Central memory CD8-positive, alpha-beta T cell (primary cell): ENCODE results near the gene KCNMA1.

Source experiments
- ATAC-seq: fragments of 150-1000 bp; cut with Tn5 transposase; replicated peaks from 2 replicates; pipeline ENCODE4 v1.10.0; 2022; ENCODE audit warnings: mild to moderate bottlenecking, moderate FRiP score, moderate number of reproducible peaks; ENCODE audit not compliant: poor library complexity, severe bottlenecking; ENCODE audit errors: extremely low read depth
- DNase-seq, 2 donors: peaks; one replicate each; pipeline ENCODE4 v3.0.0; 2021; ENCODE audit warnings: low spot score in 2 of 2
- H3K27ac Mint-ChIP-seq: one replicate; pipeline ENCODE4 v1.8.0; 2022; ENCODE audit warnings: low read depth, mild to moderate bottlenecking, moderate library complexity, mixed read lengths
- H3K27me3 Mint-ChIP-seq: one replicate; pipeline ENCODE4 v1.8.0; 2022; ENCODE audit warnings: mixed read lengths
- H3K36me3 Mint-ChIP-seq: one replicate; pipeline ENCODE4 v1.8.0; 2022; ENCODE audit warnings: mild to moderate bottlenecking, moderate library complexity, mixed read lengths; ENCODE audit not compliant: insufficient read depth
- H3K4me1 Mint-ChIP-seq: one replicate; pipeline ENCODE4 v1.8.0; 2022; ENCODE audit warnings: mixed read lengths
- H3K4me3 Mint-ChIP-seq: one replicate; pipeline ENCODE4 v1.8.0; 2022; ENCODE audit warnings: mild to moderate bottlenecking, moderate library complexity, mixed read lengths
- H3K9me3 Mint-ChIP-seq: one replicate; pipeline ENCODE4 v1.8.0; 2022; ENCODE audit warnings: mixed read lengths

KCNMA1 gene

GRCh38 chr10:77244746-77245145, 392.9 kb downstream of the KCNMA1 start:
- no peaks in the 10 kb centered on the region for H3K9me3 Mint-ChIP-seq
- H3K27ac Mint-ChIP-seq = no peak overlapping the region
- peaks cover 7% of the 10 kb centered on the region for H3K27me3 Mint-ChIP-seq
- H3K4me3 Mint-ChIP-seq = no peak overlapping the region
- no peaks in the 10 kb centered on the region for H3K4me1 Mint-ChIP-seq
- H3K36me3 Mint-ChIP-seq = no peaks in the 10 kb centered on the region
- DNase-seq (no peak), ATAC-seq (no peak)

- DNase-seq (no peak), ATAC-seq (no peak)
- Mint-ChIP-seq H3K4me3 (no peak overlapping the region), H3K9me3 (no peaks in the 10 kb centered on the region), H3K4me1 (no peaks in the 10 kb centered on the region), H3K27me3 (peaks cover 7% of the 10 kb centered on the region), H3K27ac (no peak overlapping the region), H3K36me3 (no peaks in the 10 kb centered on the region)
These were observed 393.3 kb downstream of the KCNMA1 start for GRCh38 chr10:77244286-77244685.

- H3K4me1 Mint-ChIP-seq = no peaks in the 10 kb centered on the region
- H3K36me3 Mint-ChIP-seq = no peaks in the 10 kb centered on the region
- no peaks in the 10 kb centered on the region for H3K9me3 Mint-ChIP-seq
- DNase-seq = no peak
- no peak for ATAC-seq
- no peak overlapping the region for H3K4me3 Mint-ChIP-seq
- H3K27ac Mint-ChIP-seq = no peak overlapping the region
- H3K27me3 Mint-ChIP-seq = peaks cover 7% of the 10 kb centered on the region
These were observed 396.3 kb downstream of the KCNMA1 start for GRCh38 chr10:77241350-77241725.

- H3K4me1 Mint-ChIP-seq = no peaks in the 10 kb centered on the region
- H3K4me3 Mint-ChIP-seq = no peak overlapping the region
- no peak for ATAC-seq
- no peaks in the 10 kb centered on the region for H3K36me3 Mint-ChIP-seq
- H3K9me3 Mint-ChIP-seq = no peaks in the 10 kb centered on the region
- H3K27ac Mint-ChIP-seq = no peak overlapping the region
- DNase-seq = no peak
- peaks cover 7% of the 10 kb centered on the region for H3K27me3 Mint-ChIP-seq
These were observed 396.8 kb downstream of the KCNMA1 start for GRCh38 chr10:77240706-77241349.

- H3K36me3 Mint-ChIP-seq = no peaks in the 10 kb centered on the region
- no peak for DNase-seq
- no peak overlapping the region for H3K4me3 Mint-ChIP-seq
- H3K27me3 Mint-ChIP-seq = peaks cover 7% of the 10 kb centered on the region
- H3K4me1 Mint-ChIP-seq = no peaks in the 10 kb centered on the region
- H3K9me3 Mint-ChIP-seq = no peaks in the 10 kb centered on the region
- no peak for ATAC-seq
- no peak overlapping the region for H3K27ac Mint-ChIP-seq
These were observed 397.5 kb downstream of the KCNMA1 start for GRCh38 chr10:77240041-77240652.

- no peaks in the 10 kb centered on the region for H3K9me3 Mint-ChIP-seq
These were observed 400.5 kb downstream of the KCNMA1 start for GRCh38 chr10:77237120-77237519.

GRCh38 chr10:77236700-77237099, 400.9 kb downstream of the KCNMA1 start:
- H3K9me3 Mint-ChIP-seq = no peaks in the 10 kb centered on the region
- no peaks in the 10 kb centered on the region for H3K4me1 Mint-ChIP-seq
- no peak for DNase-seq
- no peak overlapping the region for H3K4me3 Mint-ChIP-seq
- peaks cover 7% of the 10 kb centered on the region for H3K27me3 Mint-ChIP-seq
- no peak for ATAC-seq
- no peak overlapping the region for H3K27ac Mint-ChIP-seq
- H3K36me3 Mint-ChIP-seq = no peaks in the 10 kb centered on the region

More at GRCh38 chr10:77237120-77237519, 400.5 kb downstream of the KCNMA1 start:
- Mint-ChIP-seq H3K27ac (no peak overlapping the region), H3K4me3 (no peak overlapping the region), H3K36me3 (no peaks in the 10 kb centered on the region), H3K4me1 (no peaks in the 10 kb centered on the region), H3K27me3 (peaks cover 7% of the 10 kb centered on the region)
- ATAC-seq (no peak), DNase-seq (no peak)

GRCh38 chr10:77236029-77236428, 401.6 kb downstream of the KCNMA1 start:
- no peaks in the 10 kb centered on the region for H3K36me3 Mint-ChIP-seq
- ATAC-seq (no peak), DNase-seq (no peak)
- H3K27ac Mint-ChIP-seq = no peak overlapping the region
- no peaks in the 10 kb centered on the region for H3K4me1 Mint-ChIP-seq
- H3K9me3 Mint-ChIP-seq = no peaks in the 10 kb centered on the region
- H3K27me3 Mint-ChIP-seq = peaks cover 7% of the 10 kb centered on the region
- H3K4me3 Mint-ChIP-seq = no peak overlapping the region

- no peak for ATAC-seq
- Mint-ChIP-seq H3K27ac (no peak overlapping the region), H3K36me3 (no peaks in the 10 kb centered on the region)
These were observed 403.0 kb downstream of the KCNMA1 start for GRCh38 chr10:77234599-77234998.

GRCh38 chr10:77233466-77233865, 404.1 kb downstream of the KCNMA1 start:
- no peaks in the 10 kb centered on the region for H3K9me3 Mint-ChIP-seq
- no peak overlapping the region for H3K27ac Mint-ChIP-seq

More at GRCh38 chr10:77234599-77234998, 403.0 kb downstream of the KCNMA1 start:
- Mint-ChIP-seq H3K27me3 (no peaks in the 10 kb centered on the region), H3K4me1 (no peaks in the 10 kb centered on the region), H3K9me3 (no peaks in the 10 kb centered on the region), H3K4me3 (no peak overlapping the region)
- no peak for DNase-seq

GRCh38 chr10:77231884-77232610, 405.6 kb downstream of the KCNMA1 start:
- Mint-ChIP-seq H3K27me3 (no peaks in the 10 kb centered on the region), H3K36me3 (no peaks in the 10 kb centered on the region), H3K9me3 (no peaks in the 10 kb centered on the region), H3K4me1 (no peaks in the 10 kb centered on the region), H3K4me3 (no peak overlapping the region), H3K27ac (no peak overlapping the region)
- no peak for ATAC-seq
- no peak for DNase-seq

More at GRCh38 chr10:77233466-77233865, 404.1 kb downstream of the KCNMA1 start:
- Mint-ChIP-seq H3K4me3 (no peak overlapping the region), H3K4me1 (no peaks in the 10 kb centered on the region), H3K27me3 (no peaks in the 10 kb centered on the region), H3K36me3 (no peaks in the 10 kb centered on the region)
- DNase-seq (no peak), ATAC-seq (no peak)

- no peak overlapping the region for H3K4me3 Mint-ChIP-seq
- ATAC-seq (no peak), DNase-seq (no peak)
- no peaks in the 10 kb centered on the region for H3K36me3 Mint-ChIP-seq
- no peaks in the 10 kb centered on the region for H3K9me3 Mint-ChIP-seq
- H3K27me3 Mint-ChIP-seq = no peaks in the 10 kb centered on the region
- H3K4me1 Mint-ChIP-seq = no peaks in the 10 kb centered on the region
- H3K27ac Mint-ChIP-seq = no peak overlapping the region
These were observed 406.2 kb downstream of the KCNMA1 start for GRCh38 chr10:77231375-77231774.

GRCh38 chr10:77230194-77230593, 407.4 kb downstream of the KCNMA1 start:
- no peak for DNase-seq
- ATAC-seq = no peak
- Mint-ChIP-seq H3K9me3 (no peaks in the 10 kb centered on the region), H3K36me3 (no peaks in the 10 kb centered on the region), H3K4me3 (no peak overlapping the region), H3K4me1 (no peaks in the 10 kb centered on the region), H3K27me3 (no peaks in the 10 kb centered on the region), H3K27ac (no peak overlapping the region)
